ENCODE data around the gene MRPS15.

- TF ChIP-seq, protein P1, sequence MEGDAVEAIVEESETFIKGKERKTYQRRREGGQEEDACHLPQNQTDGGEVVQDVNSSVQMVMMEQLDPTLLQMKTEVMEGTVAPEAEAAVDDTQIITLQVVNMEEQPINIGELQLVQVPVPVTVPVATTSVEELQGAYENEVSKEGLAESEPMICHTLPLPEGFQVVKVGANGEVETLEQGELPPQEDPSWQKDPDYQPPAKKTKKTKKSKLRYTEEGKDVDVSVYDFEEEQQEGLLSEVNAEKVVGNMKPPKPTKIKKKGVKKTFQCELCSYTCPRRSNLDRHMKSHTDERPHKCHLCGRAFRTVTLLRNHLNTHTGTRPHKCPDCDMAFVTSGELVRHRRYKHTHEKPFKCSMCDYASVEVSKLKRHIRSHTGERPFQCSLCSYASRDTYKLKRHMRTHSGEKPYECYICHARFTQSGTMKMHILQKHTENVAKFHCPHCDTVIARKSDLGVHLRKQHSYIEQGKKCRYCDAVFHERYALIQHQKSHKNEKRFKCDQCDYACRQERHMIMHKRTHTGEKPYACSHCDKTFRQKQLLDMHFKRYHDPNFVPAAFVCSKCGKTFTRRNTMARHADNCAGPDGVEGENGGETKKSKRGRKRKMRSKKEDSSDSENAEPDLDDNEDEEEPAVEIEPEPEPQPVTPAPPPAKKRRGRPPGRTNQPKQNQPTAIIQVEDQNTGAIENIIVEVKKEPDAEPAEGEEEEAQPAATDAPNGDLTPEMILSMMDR (IDR thresholded peaks at IDR 0.05 in 8 of 11, conservative IDR thresholded peaks at IDR 0.05 in 3 of 11): no peak
- TF ChIP-seq POLR2AphosphoS5 (IDR thresholded peaks at IDR 0.05): no peak
- no peak for TF ChIP-seq POLR2A (IDR thresholded peaks at IDR 0.05)
Observed at GRCh38 chr1:36446746-36447145, 17.4 kb downstream of the MRPS15 start.

Measured in spleen (tissue), 7 donors.